ENCODE measurements around the gene ARHGEF11. TPM values are rescaled to one million over a fixed set of nuclear protein-coding genes. Genes with fewer than 3 reads are reported as not detected.

The ARHGEF11 gene
- total and polyA plus RNA-seq, 2 of the 4 experiments (the other 2 are of a cell fraction): 16.8 to 17.2 TPM

GRCh38 chr1:156947818-156948525 lies 97.6 kb downstream of the ARHGEF11 start:
- dilution Hi-C loops (cut with HindIII; ENCODE audit: low sequenced_read_pairs, unreplicated experiment): no loop called here

More at GRCh38 chr1:156947818-156948525, 97.6 kb downstream of the ARHGEF11 start:
- Histone ChIP-seq H3K56ac (ENCODE audit: extremely low read depth, insufficient read depth, low read length) (no peak overlapping the region), H3K27me3 (ENCODE audit: control insufficient read depth, insufficient read depth, low read length) (no peaks in the 10 kb centered on the region), H4K5ac (ENCODE audit: low read depth, low read length) (no peak overlapping the region), H3K4me2 (ENCODE audit: low read depth, low read length) (no peak overlapping the region), H3K23ac (ENCODE audit: low read depth, low read length) (no peak overlapping the region), H2BK120ac (ENCODE audit: low read depth, low read length) (no peak overlapping the region), H2BK15ac (ENCODE audit: low read depth, low read length) (no peak overlapping the region), H3K4me1 (ENCODE audit: control insufficient read depth, insufficient read depth, low read length) (no peaks in the 10 kb centered on the region), H3K9me3 (ENCODE audit: control insufficient read depth, insufficient read depth, low read length) (no peaks in the 10 kb centered on the region), H3K9ac (ENCODE audit: low read depth, low read length) (no peak overlapping the region), H2AK9ac (replicated peaks; ENCODE audit: low read depth, low read length, poor library complexity) (no peak overlapping the region), H3K9me1 (ENCODE audit: insufficient read depth, low read length) (peaks cover 23% of the 10 kb centered on the region), H2BK5ac (ENCODE audit: low read depth, low read length, poor library complexity, severe bottlenecking) (no peak overlapping the region), H3K36me3 (ENCODE audit: control insufficient read depth, insufficient read depth, low read length) (peaks cover 69% of the 10 kb centered on the region), H3K4me3 (ENCODE audit: insufficient read depth, low read depth, low read length) (no peak overlapping the region), H3K14ac (replicated peaks; ENCODE audit: low read depth, low read length) (no peak overlapping the region), H3K27ac (ENCODE audit: insufficient read depth, low read length) (no peak overlapping the region), H2AK5ac (ENCODE audit: low read depth, low read length) (no peak overlapping the region), H3K79me1 (ENCODE audit: low read depth in 1 of 2, low read length in 2 of 2) (no peaks in the 10 kb centered on the region), H4K91ac (ENCODE audit: insufficient read depth, low read depth, low read length) (no peak overlapping the region), H2AFZ (replicated peaks; ENCODE audit: low read length, poor library complexity) (no peak overlapping the region), H2BK20ac (ENCODE audit: low read depth, low read length) (no peak overlapping the region), H4K20me1 (ENCODE audit: insufficient read depth, low read length) (no peaks in the 10 kb centered on the region; the same call in 1 of the 2 replicates), H3K4ac (ENCODE audit: low read depth, low read length) (no peak overlapping the region), H3K18ac (ENCODE audit: low read depth, low read length) (no peak overlapping the region), H4K8ac (ENCODE audit: low read depth in 2 of 2, low read length in 2 of 2) (no peak overlapping the region)
- in situ Hi-C loops (cut with MboI; ENCODE audit: low sequenced_read_pairs): no loop called here
- no peak for ATAC-seq (ENCODE audit: low read depth)
- ChIA-PET CTCF (interaction anchor here (0.6 to 1.1 kb wide), 3 partner anchors 10 to 127 kb away, joined by 3 read pairs; no protein-coding TSS in a partner anchor), POLR2A (ENCODE audit: unreplicated experiment) (no interaction called here)
- BruUV-seq (replicated peaks): no TSS peak
- WGBS, 2 experiments (ENCODE audit: extremely low coverage in 2 of 2, insufficient read length in 1 of 2): 100% methylated on average over 9 of the region's 17 CpGs; no CpG with 5 or more reads in 1 of the 2 experiments
- TF ChIP-seq CHD1 (IDR thresholded peaks at IDR 0.05; ENCODE audit: low read depth, low read length) (no peak), POLR2A (IDR thresholded peaks at IDR 0.05; ENCODE audit: low read depth, low read length) (no peak), USF2 (IDR thresholded peaks at IDR 0.05; ENCODE audit: low read depth, low read length) (no peak), RCOR1 (IDR thresholded peaks at IDR 0.05; ENCODE audit: insufficient replicate concordance, low read length) (no peak), BHLHE40 (IDR thresholded peaks at IDR 0.05; ENCODE audit: low read depth, low read length) (no peak), MAFK (IDR thresholded peaks at IDR 0.05; ENCODE audit: low read depth, low read length) (no peak), CTCF (conservative IDR thresholded peaks at IDR 0.05; ENCODE audit: low read depth, low read length) (no peak), ELK1 (IDR thresholded peaks at IDR 0.05; ENCODE audit: borderline replicate concordance, low read depth, low read length) (no peak), CEBPB (IDR thresholded peaks at IDR 0.05; ENCODE audit: low read depth, low read length) (no peak)
- intact Hi-C loops (cut with micrococcal nuclease): no loop called here
- no peak for DNase-seq

Measured in IMR-90 (cell line).